ENCODE data around the gene IL17RD. TPM values are rescaled to one million over a fixed set of nuclear protein-coding genes. Genes with fewer than 3 reads are reported as not detected.

The IL17RD gene
- total RNA-seq, 4 donors from 2014 or later, result 0.52 to 1.4 (median 0.90) TPM

DNA sequence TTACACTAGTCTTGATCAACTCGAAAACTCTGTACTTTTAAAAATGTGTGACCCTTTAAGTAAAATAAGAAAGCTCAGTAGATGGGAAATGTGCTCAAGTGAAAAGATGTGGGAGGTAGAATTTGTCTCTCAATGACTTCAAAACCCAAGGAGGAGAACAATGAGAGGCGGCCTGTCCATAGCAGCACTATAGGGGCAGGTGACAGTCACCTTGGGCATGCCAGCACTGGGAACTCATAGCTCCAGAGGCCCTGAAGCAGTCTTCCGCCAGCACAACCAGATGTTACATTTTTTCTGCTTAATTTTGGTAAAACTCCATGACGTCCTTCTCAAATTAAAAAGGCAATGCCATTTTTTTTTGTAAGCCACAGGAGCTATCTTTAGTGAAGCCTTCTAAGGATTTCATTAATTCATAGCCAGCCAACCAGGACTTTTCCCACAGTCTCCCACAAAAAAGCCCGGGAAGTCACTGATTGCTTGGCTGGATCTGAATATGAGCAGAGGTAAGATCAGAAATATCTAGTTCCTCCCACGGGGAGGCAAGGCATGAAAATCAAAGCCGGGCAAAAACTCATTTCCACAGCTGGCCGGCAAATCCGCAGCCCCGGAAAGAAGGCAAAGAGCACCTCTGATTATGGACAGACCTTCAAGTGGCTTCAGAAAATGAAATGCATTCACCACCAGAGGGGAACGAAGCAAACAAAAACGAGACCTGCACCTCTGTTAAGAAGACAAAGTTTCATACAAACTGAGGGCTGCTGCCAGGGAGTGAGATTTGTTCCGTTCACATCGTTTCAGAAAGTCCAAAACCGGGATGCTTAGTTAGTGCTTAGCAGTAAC is 10.5 kb downstream of the IL17RD start:
- Histone ChIP-seq H3K36me3 (no peaks in the 10 kb centered on the region), H3K4me1 (no peaks in the 10 kb centered on the region), H3K4me3 (no peak overlapping the region), H3K27ac (no peak overlapping the region), H3K9me3 (no peaks in the 10 kb centered on the region), H3K27me3 (peaks cover 0 to 6% (median 0%) of the 10 kb centered on the region in 3 donors)
- in situ Hi-C loops (cut with MboI; ENCODE audit: low sequenced_read_pairs in 4 of 4), result loop anchor here in 1 of 4 donors (25.0 kb wide), 1 partner anchor 283 kb away; no protein-coding TSS in a partner anchor
- no peak for DNase-seq
- no peak for ATAC-seq
- TF ChIP-seq POLR2A (IDR thresholded peaks at IDR 0.05), result no peak
- TF ChIP-seq, protein P1, sequence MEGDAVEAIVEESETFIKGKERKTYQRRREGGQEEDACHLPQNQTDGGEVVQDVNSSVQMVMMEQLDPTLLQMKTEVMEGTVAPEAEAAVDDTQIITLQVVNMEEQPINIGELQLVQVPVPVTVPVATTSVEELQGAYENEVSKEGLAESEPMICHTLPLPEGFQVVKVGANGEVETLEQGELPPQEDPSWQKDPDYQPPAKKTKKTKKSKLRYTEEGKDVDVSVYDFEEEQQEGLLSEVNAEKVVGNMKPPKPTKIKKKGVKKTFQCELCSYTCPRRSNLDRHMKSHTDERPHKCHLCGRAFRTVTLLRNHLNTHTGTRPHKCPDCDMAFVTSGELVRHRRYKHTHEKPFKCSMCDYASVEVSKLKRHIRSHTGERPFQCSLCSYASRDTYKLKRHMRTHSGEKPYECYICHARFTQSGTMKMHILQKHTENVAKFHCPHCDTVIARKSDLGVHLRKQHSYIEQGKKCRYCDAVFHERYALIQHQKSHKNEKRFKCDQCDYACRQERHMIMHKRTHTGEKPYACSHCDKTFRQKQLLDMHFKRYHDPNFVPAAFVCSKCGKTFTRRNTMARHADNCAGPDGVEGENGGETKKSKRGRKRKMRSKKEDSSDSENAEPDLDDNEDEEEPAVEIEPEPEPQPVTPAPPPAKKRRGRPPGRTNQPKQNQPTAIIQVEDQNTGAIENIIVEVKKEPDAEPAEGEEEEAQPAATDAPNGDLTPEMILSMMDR (IDR thresholded peaks at IDR 0.05 in 4 of 5, conservative IDR thresholded peaks at IDR 0.05 in 1 of 5), result no peak
- intact Hi-C loops (cut with DNase I; ENCODE audit: low total_unique reads), result no loop called here

DNA sequence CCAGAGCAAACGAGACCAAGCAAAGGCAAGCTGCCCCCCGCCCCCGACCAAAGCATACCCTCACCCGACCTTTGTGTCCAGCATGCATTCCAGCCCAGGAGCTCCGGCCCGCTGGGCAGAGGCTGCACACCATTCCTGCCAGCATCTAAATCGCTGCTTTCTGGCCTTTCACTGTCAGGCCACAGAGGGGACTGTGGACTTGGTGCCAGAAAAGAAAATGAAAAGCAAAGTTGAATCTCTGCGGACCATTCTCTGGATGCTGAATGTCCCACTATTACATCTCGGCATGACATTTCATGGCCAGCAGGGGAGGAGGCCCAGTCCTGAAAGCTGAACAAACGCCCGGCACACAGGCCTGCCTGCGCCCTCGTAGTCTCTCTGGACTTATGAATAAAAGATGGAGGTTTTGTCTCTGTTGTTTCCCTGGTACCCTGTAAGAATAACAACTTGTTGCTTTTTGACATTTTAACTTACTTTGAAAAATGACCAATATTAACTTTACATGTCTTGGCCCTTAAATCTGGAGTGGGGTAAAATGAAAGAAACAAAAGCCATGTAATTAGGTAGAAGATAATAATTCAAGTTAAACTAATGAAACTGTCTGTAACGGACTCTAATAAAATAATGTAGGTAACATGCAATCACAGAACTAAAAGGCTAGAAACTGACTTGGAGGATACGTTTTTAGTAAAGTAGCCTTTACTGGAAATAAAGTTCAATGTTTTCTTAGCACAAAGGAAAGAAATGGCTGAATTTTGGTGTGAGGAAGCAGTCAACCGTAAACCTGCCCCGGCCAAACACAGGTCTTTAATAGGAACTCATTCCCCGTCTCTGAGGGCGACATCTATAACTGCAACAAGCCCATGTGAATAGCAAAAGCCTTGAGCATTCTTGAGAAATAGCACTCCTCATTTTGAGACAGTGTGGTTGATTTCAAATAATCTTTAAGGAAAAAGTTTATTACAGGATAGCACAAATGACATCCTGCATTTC is 12.7 kb downstream of the IL17RD start:
- Histone ChIP-seq H3K4me1 (no peaks in the 10 kb centered on the region), H3K4me3 (peak overlapping the region in 2 of 4 donors; percentile 12 to 25), H3K27me3 (peaks cover 0 to 6% (median 0%) of the 10 kb centered on the region in 3 donors), H3K36me3 (no peaks in the 10 kb centered on the region), H3K27ac (peak overlapping the region; percentile 16 to 46 (median 34)), H3K9me3 (no peaks in the 10 kb centered on the region)
- intact Hi-C loops (cut with DNase I; ENCODE audit: low total_unique reads), result no loop called here
- TF ChIP-seq POLR2A (IDR thresholded peaks at IDR 0.05), result no peak
- TF ChIP-seq, protein P1 (IDR thresholded peaks at IDR 0.05 in 4 of 5, conservative IDR thresholded peaks at IDR 0.05 in 1 of 5), result no peak
- ATAC-seq, result peak; percentile 25 to 49
- DNase-seq, result no peak
- in situ Hi-C loops (cut with MboI; ENCODE audit: low sequenced_read_pairs in 4 of 4), result loop anchor here in 1 of 4 donors (25.0 kb wide), 1 partner anchor 285 kb away; no protein-coding TSS in a partner anchor

DNA sequence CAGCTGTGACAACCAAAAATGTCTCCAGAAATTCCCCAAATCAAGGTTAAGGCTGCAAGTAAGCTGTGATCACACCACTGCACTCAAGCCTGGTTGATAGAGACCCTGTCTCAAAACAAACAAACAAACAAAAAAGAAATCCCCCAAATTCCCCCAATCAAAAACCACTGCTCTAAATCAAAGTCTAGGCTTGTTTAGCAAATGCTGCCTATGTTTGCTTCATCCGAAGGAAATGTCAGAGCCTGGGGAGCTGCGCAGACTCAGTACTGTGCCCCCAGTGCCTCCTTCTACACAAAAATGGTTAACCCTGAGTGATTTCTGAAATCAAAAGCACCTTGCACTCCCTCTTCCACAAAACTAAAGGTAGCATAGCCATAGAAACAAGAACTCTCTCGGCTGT is 13.4 kb downstream of the IL17RD start:
- ATAC-seq (peak in 1 of 2 donors; percentile 41), DNase-seq (no peak)
- H3K27ac ChIP-seq, result peak overlapping the region; percentile 16 to 46 (median 34)
- no peaks in the 10 kb centered on the region for H3K36me3 ChIP-seq
- in situ Hi-C loops (cut with MboI; ENCODE audit: low sequenced_read_pairs in 4 of 4), result loop anchor here in 1 of 4 donors (25.0 kb wide), 1 partner anchor 286 kb away; no protein-coding TSS in a partner anchor
- no peaks in the 10 kb centered on the region for H3K9me3 ChIP-seq
- TF ChIP-seq, protein P1 (IDR thresholded peaks at IDR 0.05 in 4 of 5, conservative IDR thresholded peaks at IDR 0.05 in 1 of 5), result no peak
- TF ChIP-seq POLR2A (IDR thresholded peaks at IDR 0.05), result no peak
- no peaks in the 10 kb centered on the region for H3K4me1 ChIP-seq
- intact Hi-C loops (cut with DNase I; ENCODE audit: low total_unique reads), result no loop called here
- peak overlapping the region in 2 of 4 donors; percentile 12 to 25 for H3K4me3 ChIP-seq
- H3K27me3 ChIP-seq, result peaks cover 0 to 6% (median 0%) of the 10 kb centered on the region in 3 donors

DNA sequence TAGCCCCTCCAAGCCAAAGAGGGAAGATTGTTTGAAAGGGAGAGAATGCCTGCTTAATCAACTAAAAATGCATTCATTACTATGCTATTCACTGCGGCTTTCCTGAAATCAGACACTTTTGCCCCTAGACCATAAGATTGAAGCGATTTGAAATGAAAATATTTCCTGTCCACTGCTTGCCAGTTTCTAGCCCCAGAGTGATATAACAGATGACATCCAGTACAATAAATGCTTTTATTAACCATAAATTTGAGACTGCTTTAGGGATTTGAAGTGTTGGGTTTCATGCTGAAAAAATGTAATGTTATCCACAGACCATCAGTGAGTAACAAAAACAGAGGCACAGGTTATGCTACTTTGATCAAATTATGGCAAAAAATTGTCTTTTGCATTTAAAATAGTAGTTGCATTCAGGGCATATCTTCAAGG is 14.1 kb downstream of the IL17RD start:
- no peaks in the 10 kb centered on the region for H3K9me3 ChIP-seq
- no peak overlapping the region for H3K27ac ChIP-seq
- DNase-seq, result no peak
- intact Hi-C loops (cut with DNase I; ENCODE audit: low total_unique reads), result no loop called here
- TF ChIP-seq, protein P1 (IDR thresholded peaks at IDR 0.05 in 4 of 5, conservative IDR thresholded peaks at IDR 0.05 in 1 of 5), result no peak
- TF ChIP-seq POLR2A (IDR thresholded peaks at IDR 0.05), result no peak
- no peaks in the 10 kb centered on the region for H3K36me3 ChIP-seq
- H3K27me3 ChIP-seq, result peaks cover 0 to 6% (median 0%) of the 10 kb centered on the region in 3 donors
- no peak overlapping the region for H3K4me3 ChIP-seq
- H3K4me1 ChIP-seq, result no peaks in the 10 kb centered on the region
- in situ Hi-C loops (cut with MboI; ENCODE audit: low sequenced_read_pairs in 4 of 4), result loop anchor here in 1 of 4 donors (25.0 kb wide), 1 partner anchor 286 kb away; no protein-coding TSS in a partner anchor
- ATAC-seq, result no peak

Measured in gastrocnemius medialis (tissue), 4 donors.